H9 (cell line): ENCODE measurements around the gene PDE5A. TPM values are rescaled to one million over a fixed set of nuclear protein-coding genes. Genes with fewer than 3 reads are reported as not detected.

ENCODE experiments used
- DNase-seq: peaks from one replicate; pipeline ENCODE4 v3.0.0-alpha.2; 2017
- H2AFZ ChIP-seq: one replicate; pipeline ENCODE4 v1.6.1; 2013; ENCODE audit warnings: mild to moderate bottlenecking, low read length, control low read depth, moderate library complexity
- H2AK5ac ChIP-seq: 2 replicates; pipeline ENCODE4 v1.6.1; 2013; ENCODE audit warnings: low read length, control low read depth, mixed read lengths; ENCODE audit not compliant: insufficient read length
- H2BK120ac ChIP-seq: one replicate; pipeline ENCODE4 v1.6.1; 2013; ENCODE audit warnings: low read depth, mild to moderate bottlenecking, low read length, control low read depth, inconsistent platforms; ENCODE audit not compliant: poor library complexity, severe bottlenecking
- H2BK12ac ChIP-seq: 2 replicates; pipeline ENCODE4 v1.6.1; 2013; ENCODE audit warnings: low read length, control low read depth, mixed read lengths, low read depth; ENCODE audit not compliant: insufficient read length
- H2BK15ac ChIP-seq: 2 replicates; pipeline ENCODE4 v1.6.1; 2013; ENCODE audit warnings: low read depth, low read length, control low read depth
- H2BK20ac ChIP-seq: one replicate; pipeline ENCODE4 v1.6.1; 2013; ENCODE audit warnings: low read depth, mild to moderate bottlenecking, low read length, control low read depth, inconsistent platforms; ENCODE audit not compliant: poor library complexity, severe bottlenecking
- H2BK5ac ChIP-seq: 2 replicates; pipeline ENCODE4 v1.6.1; 2013; ENCODE audit warnings: low read length, control low read depth, mixed read lengths; ENCODE audit not compliant: insufficient read length
- H3K14ac ChIP-seq: 2 replicates; pipeline ENCODE4 v1.6.1; 2013; ENCODE audit warnings: low read length, control low read depth; ENCODE audit not compliant: insufficient read depth
- H3K18ac ChIP-seq: 2 replicates; pipeline ENCODE4 v1.6.1; 2013; ENCODE audit warnings: low read depth, mild to moderate bottlenecking, mixed read lengths, low read length, control low read depth; ENCODE audit not compliant: insufficient read length
- H3K23ac ChIP-seq: 2 replicates; pipeline ENCODE4 v1.6.1; 2013; ENCODE audit warnings: low read length, control low read depth, mixed read lengths, low read depth; ENCODE audit not compliant: insufficient read length
- H3K23me2 ChIP-seq: 2 replicates; pipeline ENCODE4 v1.6.1; 2013; ENCODE audit warnings: low read depth, mild to moderate bottlenecking, mixed read lengths, low read length, control low read depth; ENCODE audit not compliant: insufficient read length, poor library complexity, severe bottlenecking
- H3K27ac ChIP-seq: 2 replicates; pipeline ENCODE4 v1.5.1; 2013; ENCODE audit warnings: low read length, control low read depth, mixed read lengths, low read depth; ENCODE audit not compliant: insufficient read length
- H3K27me3 ChIP-seq: 2 replicates; pipeline ENCODE4 v1.6.1; 2013; ENCODE audit warnings: low read length, control low read depth, inconsistent platforms; ENCODE audit not compliant: insufficient read depth
- H3K4ac ChIP-seq: 2 replicates; pipeline ENCODE4 v1.6.1; 2013; ENCODE audit warnings: low read depth, mild to moderate bottlenecking, control low read depth, inconsistent platforms, low read length, moderate library complexity
- H3K4me1 ChIP-seq: 2 replicates; pipeline ENCODE4 v1.6.1; 2013; ENCODE audit warnings: low read length, control low read depth, inconsistent platforms; ENCODE audit not compliant: insufficient read depth
- H3K4me2 ChIP-seq: 2 replicates; pipeline ENCODE4 v1.6.1; 2013; ENCODE audit warnings: low read length, control low read depth, mixed read lengths; ENCODE audit not compliant: insufficient read length, insufficient read depth
- H3K56ac ChIP-seq: 2 replicates; pipeline ENCODE4 v1.6.1; 2013; ENCODE audit warnings: low read depth, mild to moderate bottlenecking, mixed read lengths, low read length, control low read depth; ENCODE audit not compliant: insufficient read length
- H3K79me1 ChIP-seq: 2 replicates; pipeline ENCODE4 v1.6.1; 2013; ENCODE audit warnings: low read depth, mild to moderate bottlenecking, moderate library complexity, low read length, control low read depth, inconsistent platforms; ENCODE audit not compliant: insufficient read depth, poor library complexity, severe bottlenecking
- H3K79me2 ChIP-seq: 2 replicates; pipeline ENCODE4 v1.6.1; 2013; ENCODE audit warnings: low read length, control low read depth, inconsistent platforms; ENCODE audit not compliant: insufficient read depth
- H3K9ac ChIP-seq: 2 replicates; pipeline ENCODE4 v1.6.1; 2013; ENCODE audit warnings: low read length, control low read depth, mixed read lengths; ENCODE audit not compliant: insufficient read length; ENCODE audit errors: extremely low read depth
- H3K9me3 ChIP-seq: one replicate; pipeline ENCODE4 v1.6.1; 2013; ENCODE audit warnings: low read depth, low read length, inconsistent platforms; ENCODE audit not compliant: control insufficient read depth
- H3T11ph ChIP-seq: one replicate; pipeline ENCODE4 v1.6.1; 2013; ENCODE audit warnings: mild to moderate bottlenecking, low read length, control low read depth, inconsistent platforms
- H4K20me1 ChIP-seq: one replicate; pipeline ENCODE4 v1.6.1; 2013; ENCODE audit not compliant: control insufficient read depth, insufficient read length, insufficient read depth
- H4K5ac ChIP-seq: 2 replicates; pipeline ENCODE4 v1.6.1; 2013; ENCODE audit warnings: low read depth, mild to moderate bottlenecking, mixed read lengths, low read length, control low read depth; ENCODE audit not compliant: insufficient read length
- H4K8ac ChIP-seq: replicated peaks from 2 replicates; pipeline ENCODE4 v1.6.1; 2013; ENCODE audit warnings: low read length, control low read depth, mixed read lengths, low read depth; ENCODE audit not compliant: insufficient read length
- H4K91ac ChIP-seq: 2 replicates; pipeline ENCODE4 v1.6.1; 2013; ENCODE audit warnings: low read depth, mild to moderate bottlenecking, moderate library complexity, mixed read lengths, low read length, control low read depth; ENCODE audit not compliant: insufficient read length
- H3K27ac Mint-ChIP-seq, 3 experiments: 2 replicates in 2 of 3; 3 replicates in 1 of 3; pipeline ENCODE4 v1.8.0; 2020 to 2021; ENCODE audit warnings: mixed read lengths in 3 of 3, mild to moderate bottlenecking in 1 of 3, moderate library complexity in 1 of 3
- H3K27me3 Mint-ChIP-seq: 2 replicates; pipeline ENCODE4 v1.8.0; 2021; ENCODE audit warnings: low read depth, mild to moderate bottlenecking, moderate library complexity, mixed read lengths
- H3K36me3 Mint-ChIP-seq, 3 experiments: 2 replicates in 2 of 3; 3 replicates in 1 of 3; pipeline ENCODE4 v1.8.0; 2020 to 2021; ENCODE audit warnings: low read depth in 3 of 3, mixed read lengths in 3 of 3; ENCODE audit not compliant: insufficient read depth in 1 of 3
- H3K4me1 Mint-ChIP-seq, 2 experiments: 2 replicates each; pipeline ENCODE4 v1.8.0; 2020; ENCODE audit warnings: mixed read lengths in 2 of 2
- H3K4me3 Mint-ChIP-seq, 2 experiments: 2 replicates in 1 of 2; 3 replicates in 1 of 2; pipeline ENCODE4 v1.8.0; 2020 to 2021; ENCODE audit warnings: mild to moderate bottlenecking in 2 of 2, mixed read lengths in 2 of 2, moderate library complexity in 1 of 2
- H3K9me3 Mint-ChIP-seq, 2 experiments: 2 replicates in 1 of 2; 3 replicates in 1 of 2; pipeline ENCODE4 v1.8.0; 2020; ENCODE audit warnings: mild to moderate bottlenecking in 2 of 2, mixed read lengths in 2 of 2, moderate library complexity in 1 of 2
- WGBS: extraction: QIAGEN DNeasy Blood & Tissue Kit; methylation state at CpG from one replicate; pipeline ENCODE4 v1.1.7; 2013; ENCODE audit warnings: missing lambda C conversion rate, low lambda C conversion rate, mixed read lengths; ENCODE audit not compliant: insufficient read length; ENCODE audit errors: extremely low coverage; 5-methylcytosine and 5-hydroxymethylcytosine counted together
- total RNA-seq: library from RNA; stranded (reverse); gene quantifications from 2 replicates; pipeline ENCODE4 v1.2.1, GENCODE V29; 2021
- TF ChIP-seq, protein P1 (sequence below): fragments of 200-600 bp; sonication (generic); conservative IDR thresholded peaks from 3 replicates; pipeline ENCODE4 v1.8.0; 2021; ENCODE audit warnings: antibody characterized with exemption, mild to moderate bottlenecking

The PDE5A gene
- total RNA-seq, 1 experiment from 2014 or later, result 15.7 TPM

- Histone ChIP-seq H3K4me2 (peak overlapping the region; percentile 70), H4K91ac (no peak overlapping the region), H2AFZ (peak overlapping the region; percentile 17), H3K56ac (no peak overlapping the region), H3K27me3 (no peaks in the 10 kb centered on the region), H3K79me2 (no peaks in the 10 kb centered on the region), H3K23ac (no peak overlapping the region), H4K8ac (no peak overlapping the region), H3K79me1 (no peaks in the 10 kb centered on the region), H4K5ac (no peak overlapping the region), H2BK15ac (no peak overlapping the region), H3T11ph (no peak overlapping the region), H4K20me1 (no peaks in the 10 kb centered on the region), H3K9ac (peak overlapping the region; percentile 35), H2AK5ac (no peak overlapping the region), H2BK20ac (no peak overlapping the region), H2BK12ac (no peak overlapping the region), H3K18ac (no peak overlapping the region), H3K4me1 (no peaks in the 10 kb centered on the region; the same call in 1 of the 2 replicates), H3K23me2 (peaks cover 10% of the 10 kb centered on the region), H2BK5ac (no peak overlapping the region), H2BK120ac (no peak overlapping the region), H3K14ac (peak overlapping the region; percentile 30; the same call in 1 of the 2 replicates), H3K4ac (no peak overlapping the region), H3K27ac (no peak overlapping the region), H3K9me3 (no peaks in the 10 kb centered on the region)
- Mint-ChIP-seq H3K9me3 (no peaks in the 10 kb centered on the region), H3K27ac (peak overlapping the region in 2 of 3 experiments; percentile 61 to 75; a peak in 2 of 7 replicates), H3K4me1 (peaks cover 9 to 19% of the 10 kb centered on the region in 2 experiments), H3K36me3 (no peaks in the 10 kb centered on the region), H3K27me3 (peaks cover 2% of the 10 kb centered on the region; the same call in 1 of the 2 replicates), H3K4me3 (peak overlapping the region; percentile 73 to 95)
- TF ChIP-seq, protein P1, sequence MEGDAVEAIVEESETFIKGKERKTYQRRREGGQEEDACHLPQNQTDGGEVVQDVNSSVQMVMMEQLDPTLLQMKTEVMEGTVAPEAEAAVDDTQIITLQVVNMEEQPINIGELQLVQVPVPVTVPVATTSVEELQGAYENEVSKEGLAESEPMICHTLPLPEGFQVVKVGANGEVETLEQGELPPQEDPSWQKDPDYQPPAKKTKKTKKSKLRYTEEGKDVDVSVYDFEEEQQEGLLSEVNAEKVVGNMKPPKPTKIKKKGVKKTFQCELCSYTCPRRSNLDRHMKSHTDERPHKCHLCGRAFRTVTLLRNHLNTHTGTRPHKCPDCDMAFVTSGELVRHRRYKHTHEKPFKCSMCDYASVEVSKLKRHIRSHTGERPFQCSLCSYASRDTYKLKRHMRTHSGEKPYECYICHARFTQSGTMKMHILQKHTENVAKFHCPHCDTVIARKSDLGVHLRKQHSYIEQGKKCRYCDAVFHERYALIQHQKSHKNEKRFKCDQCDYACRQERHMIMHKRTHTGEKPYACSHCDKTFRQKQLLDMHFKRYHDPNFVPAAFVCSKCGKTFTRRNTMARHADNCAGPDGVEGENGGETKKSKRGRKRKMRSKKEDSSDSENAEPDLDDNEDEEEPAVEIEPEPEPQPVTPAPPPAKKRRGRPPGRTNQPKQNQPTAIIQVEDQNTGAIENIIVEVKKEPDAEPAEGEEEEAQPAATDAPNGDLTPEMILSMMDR, result no peak; the same call in 2 of the 3 replicates
- WGBS, result no CpG with 5 or more reads among the region's 12 CpGs
- DNase-seq, result no peak
These were observed 503 bp upstream of the PDE5A start for GRCh38 chr4:119629142-119629471.
